Panc1 (cell line): ENCODE measurements around the gene TMEM63C.

Experiments
- CTCF ChIP-seq: fragments of 450-650 bp; IDR thresholded peaks from 2 replicates; pipeline ENCODE4 v1.5.1; 2017; ENCODE audit warnings: mild to moderate bottlenecking
- POLR2AphosphoS5 ChIP-seq: IDR thresholded peaks from 2 replicates; pipeline ENCODE4 v1.6.1; 2012; ENCODE audit warnings: mild to moderate bottlenecking, low read depth, low read length, moderate library complexity
- REST ChIP-seq, 2 experiments: IDR thresholded peaks; 2 replicates each; pipeline ENCODE4 v1.6.1; 2011 to 2012; ENCODE audit warnings: low read depth in 2 of 2, control low read depth in 1 of 2, low read length in 1 of 2, mild to moderate bottlenecking in 1 of 2, moderate library complexity in 1 of 2; ENCODE audit not compliant: insufficient read depth in 1 of 2

GRCh38 chr14:77239412-77239811, 57.8 kb downstream of the TMEM63C start:
- no peak for TF ChIP-seq CTCF
- TF ChIP-seq POLR2AphosphoS5 = no peak
- TF ChIP-seq REST (IDR thresholded peaks at IDR 0.05; ENCODE audit: insufficient read depth in 1 of 2, low read depth in 2 of 2, low read length in 1 of 2) = no peak
